OCI-LY7 (cell line): ENCODE results near the gene SNRPD1. TPM values are rescaled to one million over a fixed set of nuclear protein-coding genes. Genes with fewer than 3 reads are reported as not detected.
"Not testable (repeated sequence)": the region's sequence is repeated elsewhere in the genome, so short reads cannot be mapped to it uniquely, and the experiment has no call there.

Source experiments
- BruUV-seq: library from RNA; stranded (reverse); fragments of 400-500 nt; replicated peaks from 2 replicates; lab custom pipeline; 2021; lab: Mats Ljungman, UMichigan
- CTCF ChIA-PET: fragments of 300-600 bp; sonication (Branson Sonifier 250); formaldehyde crosslinking; loops from one replicate; lab custom pipeline; 2022; ENCODE audit warnings: antibody characterized with exemption; ENCODE audit not compliant: unreplicated experiment; lab: Charles Lee
- POLR2A ChIA-PET: fragments of 300-600 bp; sonication (Branson Sonifier 250); formaldehyde crosslinking; loops from one replicate; lab custom pipeline; 2022; ENCODE audit warnings: antibody characterized with exemption; lab: Charles Lee
- DNase-seq: peaks from one replicate; pipeline ENCODE4 v3.0.0-alpha.2; 2015; ENCODE audit warnings: low spot score
- H2AFZ ChIP-seq: fragments of 200-600 bp; sonication (generic), shearing (Covaris generic); 2 replicates; pipeline ENCODE4 v1.6.1; 2014; ENCODE audit warnings: mild to moderate bottlenecking, antibody characterized with exemption, low read length, moderate library complexity
- H3K27ac ChIP-seq: fragments of 200-600 bp; sonication (generic); 2 replicates; pipeline ENCODE4 v1.5.1; 2014; ENCODE audit warnings: mixed run types, low read depth, mild to moderate bottlenecking, moderate library complexity, low read length, inconsistent platforms; ENCODE audit not compliant: poor library complexity, severe bottlenecking
- H3K36me3 ChIP-seq: fragments of 200-600 bp; sonication (generic); 2 replicates; pipeline ENCODE4 v1.6.1; 2014; ENCODE audit warnings: mild to moderate bottlenecking, antibody characterized with exemption, low read length, moderate library complexity, mixed read lengths; ENCODE audit not compliant: insufficient read depth
- H3K4me1 ChIP-seq: fragments of 200-600 bp; sonication (generic); 2 replicates; pipeline ENCODE4 v1.5.1; 2014; ENCODE audit warnings: mild to moderate bottlenecking, low read length; ENCODE audit not compliant: insufficient read depth, poor library complexity, severe bottlenecking
- H3K4me2 ChIP-seq: fragments of 200-600 bp; sonication (generic); 2 replicates; pipeline ENCODE4 v1.6.1; 2014; ENCODE audit warnings: mild to moderate bottlenecking, low read length
- H3K4me3 ChIP-seq: fragments of 200-600 bp; sonication (generic); 2 replicates; pipeline ENCODE4 v1.5.1; 2014; ENCODE audit warnings: mild to moderate bottlenecking, low read depth, low read length; ENCODE audit not compliant: poor library complexity, severe bottlenecking
- H3K79me2 ChIP-seq: fragments of 200-600 bp; sonication (generic); 2 replicates; pipeline ENCODE4 v1.6.1; 2016; ENCODE audit warnings: low read depth, mild to moderate bottlenecking, low read length, moderate library complexity, mixed read lengths; ENCODE audit not compliant: insufficient read depth
- H3K9me2 ChIP-seq: fragments of 200-600 bp; sonication (generic); 2 replicates; pipeline ENCODE4 v1.6.1; 2016; ENCODE audit warnings: mild to moderate bottlenecking, low read length, mixed read lengths; ENCODE audit not compliant: insufficient read depth
- H3K9me3 ChIP-seq: fragments of 200-600 bp; sonication (generic); 2 replicates; pipeline ENCODE4 v1.6.1; 2014; ENCODE audit warnings: mild to moderate bottlenecking, mixed run types, low read length, mixed read lengths
- H4K20me1 ChIP-seq: fragments of 200-600 bp; sonication (generic); 2 replicates; pipeline ENCODE4 v1.6.1; 2014; ENCODE audit warnings: mild to moderate bottlenecking, antibody characterized with exemption, low read length, moderate library complexity, mixed read lengths; ENCODE audit not compliant: insufficient read depth
- CTCF ChIP-seq: fragments of 200-600 bp; sonication (generic); conservative IDR thresholded peaks from 2 replicates; pipeline ENCODE4 v1.5.1; 2014; ENCODE audit warnings: mild to moderate bottlenecking, antibody characterized with exemption, low read length, moderate library complexity, mixed read lengths
- EZH2phosphoT487 ChIP-seq: fragments of 200-600 bp; sonication (generic); IDR thresholded peaks from 2 replicates; pipeline ENCODE4 v1.6.1; 2018; ENCODE audit warnings: low read depth, borderline replicate concordance, mild to moderate bottlenecking, mixed run types, antibody characterized with exemption, low read length, moderate library complexity, mixed read lengths
- intact Hi-C: fragments of 100-400 bp; cut with micrococcal nuclease; formaldehyde crosslinking; loops from one replicate; pipeline ENCODE4 v1.10.0; 2022; ENCODE audit not compliant: unreplicated experiment
- total RNA-seq, 2 experiments: library from RNA; depleted of rRNA in 1 of 2; stranded (reverse); fragments of >200 nt in 1 of 2; shearing (Covaris generic) in 1 of 2; gene quantifications; 2 replicates each; pipeline ENCODE4 v1.2.3, GENCODE V29; 2014 to 2022

The SNRPD1 gene
- total RNA-seq, 2 experiments from 2014 or later = 133 to 181 TPM

DNA sequence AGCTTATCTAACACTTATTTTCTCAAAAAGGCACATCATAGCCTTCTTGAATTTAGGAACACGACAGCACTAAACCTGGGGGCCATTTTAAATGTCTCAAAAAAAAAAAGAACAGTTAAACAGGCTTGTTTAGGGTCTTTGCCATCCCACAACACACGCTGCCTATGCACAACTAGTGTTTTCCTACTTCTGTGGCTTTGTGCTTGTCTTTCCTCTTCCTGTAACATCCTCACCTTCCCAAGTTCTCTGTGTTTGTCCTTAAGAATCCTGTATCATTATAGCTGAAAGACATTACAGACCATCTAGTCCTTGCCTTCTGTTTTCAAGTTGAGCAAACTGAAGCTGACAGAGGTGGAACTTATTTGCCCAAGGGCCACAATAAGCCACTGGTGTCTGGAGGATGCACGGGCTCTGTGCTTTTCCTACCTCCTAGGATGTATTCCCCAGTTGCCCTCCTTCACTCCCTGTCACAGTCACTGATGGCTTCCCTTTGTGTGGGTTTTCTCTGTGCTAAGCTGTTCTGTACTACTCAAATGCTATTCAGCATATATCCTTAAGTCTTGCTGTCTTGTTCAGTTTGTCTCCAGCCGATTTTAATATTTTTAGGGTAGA lies 22.6 kb downstream of the SNRPD1 start:
- DNase-seq = no peak
- no peak overlapping the region for H3K4me3 ChIP-seq
- no peak overlapping the region for H3K4me2 ChIP-seq
- ChIA-PET POLR2A (interaction anchor here (0.6 kb wide), 3 partner anchors 66 to 734 kb away, joined by 3 to 4 read pairs (median 4); no protein-coding TSS in a partner anchor), CTCF (interaction anchor here (0.6 kb wide), 1 partner anchor 22 kb away, joined by 3 read pairs; no protein-coding TSS in a partner anchor)
- H4K20me1 ChIP-seq = no peaks in the 10 kb centered on the region; the same call in 1 of the 2 replicates
- intact Hi-C loops = no loop called here
- no peak overlapping the region for H2AFZ ChIP-seq
- peaks cover 5% of the 10 kb centered on the region; the same call in 1 of the 2 replicates for H3K79me2 ChIP-seq
- peaks cover 63% of the 10 kb centered on the region for H3K36me3 ChIP-seq
- H3K9me2 ChIP-seq = no peaks in the 10 kb centered on the region
- no peak for TF ChIP-seq EZH2phosphoT487
- no peak for TF ChIP-seq CTCF
- BruUV-seq = TSS peak; percentile 4
- H3K9me3 ChIP-seq = no peaks in the 10 kb centered on the region
- no peaks in the 10 kb centered on the region for H3K4me1 ChIP-seq
- H3K27ac ChIP-seq = no peak overlapping the region

- Histone ChIP-seq H3K9me2 (no peaks in the 10 kb centered on the region), H3K4me2 (no peak overlapping the region), H3K4me1 (no peaks in the 10 kb centered on the region), H3K79me2 (no peaks in the 10 kb centered on the region), H3K36me3 (peaks cover 51% of the 10 kb centered on the region), H3K4me3 (no peak overlapping the region), H2AFZ (no peak overlapping the region), H4K20me1 (no peaks in the 10 kb centered on the region; the same call in 1 of the 2 replicates), H3K27ac (no peak overlapping the region), H3K9me3 (no peaks in the 10 kb centered on the region)
- intact Hi-C loops = no loop called here
- DNase-seq = no peak
- no peak for TF ChIP-seq EZH2phosphoT487
- no peak for TF ChIP-seq CTCF
- BruUV-seq = no TSS peak
- POLR2A ChIA-PET = interaction anchor here (0.6 to 0.7 kb wide), 2 partner anchors 22 to 101 kb away, joined by 3 to 4 read pairs; no protein-coding TSS in a partner anchor
- CTCF ChIA-PET = no interaction called here
Observed at GRCh38 chr18:21636769-21637168, 24.7 kb downstream of the SNRPD1 start.

- intact Hi-C loops = no loop called here
- POLR2A ChIA-PET = no interaction called here
- H3K27ac ChIP-seq = no peak overlapping the region
- no peaks in the 10 kb centered on the region for H3K79me2 ChIP-seq
- no peak overlapping the region for H3K4me3 ChIP-seq
- BruUV-seq = no TSS peak
- H3K4me2 ChIP-seq = no peak overlapping the region
- H3K9me3 ChIP-seq = no peaks in the 10 kb centered on the region
- H3K4me1 ChIP-seq = no peaks in the 10 kb centered on the region
- no peaks in the 10 kb centered on the region for H3K9me2 ChIP-seq
- H3K36me3 ChIP-seq = peaks cover 38% of the 10 kb centered on the region
- H4K20me1 ChIP-seq = no peaks in the 10 kb centered on the region
- TF ChIP-seq CTCF = no peak
- TF ChIP-seq EZH2phosphoT487 = no peak
- CTCF ChIA-PET = no interaction called here
- no peak for DNase-seq
- H2AFZ ChIP-seq = no peak overlapping the region
Observed at GRCh38 chr18:21638822-21639221, 26.7 kb downstream of the SNRPD1 start.

DNA sequence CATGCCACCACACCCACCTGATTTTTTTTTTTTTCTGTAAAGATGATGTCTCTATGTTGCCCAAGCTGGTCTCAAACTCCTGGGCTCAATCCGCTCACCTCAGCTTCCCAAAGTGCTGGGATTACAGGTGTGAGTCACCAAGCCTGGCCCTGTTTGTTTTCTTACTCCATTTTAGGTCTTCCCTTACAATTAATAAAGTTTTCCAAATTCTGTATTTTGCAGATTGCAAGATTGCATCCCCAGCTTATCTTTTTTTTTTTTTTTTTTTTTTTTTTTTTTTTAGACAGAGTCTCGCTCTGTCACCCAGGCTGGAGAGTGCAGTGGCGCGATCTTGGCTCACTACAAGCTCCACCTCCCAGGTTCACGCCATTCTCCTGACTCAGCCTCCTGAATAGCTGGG lies 28.3 kb downstream of the SNRPD1 start:
- POLR2A ChIA-PET = interaction anchor here (0.6 to 0.7 kb wide), 3 partner anchors 9 to 226 kb away, joined by 3 to 7 read pairs (median 7); no protein-coding TSS in a partner anchor
- intact Hi-C loops, H3K4me2 ChIP-seq, H3K9me2 ChIP-seq, H2AFZ ChIP-seq, H3K27ac ChIP-seq, H4K20me1 ChIP-seq, BruUV-seq, DNase-seq, H3K9me3 ChIP-seq, H3K4me1 ChIP-seq, CTCF ChIA-PET, H3K4me3 ChIP-seq, H3K79me2 ChIP-seq: not testable (repeated sequence)
- H3K36me3 ChIP-seq = peaks cover 33% of the 10 kb centered on the region
